Measurements from ENCODE around the gene RGS7. TPM values are rescaled to one million over a fixed set of nuclear protein-coding genes. Genes with fewer than 3 reads are reported as not detected.

The RGS7 gene
- total and polyA plus RNA-seq, 5 donors: 0.02 TPM; not detected in 4

GRCh38 chr1:240831922-240832321 lies 525.1 kb downstream of the RGS7 start:
- Histone ChIP-seq H3K27me3 (ENCODE audit: control insufficient read depth, insufficient read depth) (no peaks in the 10 kb centered on the region), H3K4me3 (ENCODE audit: low read length) (no peak overlapping the region), H3K27ac (ENCODE audit: low read length) (no peak overlapping the region), H3K9me3 (ENCODE audit: control insufficient read depth, low read length) (no peaks in the 10 kb centered on the region), H3K4me1 (ENCODE audit: control insufficient read depth, insufficient read depth, low read length) (no peaks in the 10 kb centered on the region)
- no peak for ATAC-seq
- intact Hi-C loops (cut with DNase I): no loop called here
- no peak for DNase-seq
- WGBS: 40% methylated on average over 3 of the region's 3 CpGs

GRCh38 chr1:240831191-240831631 lies 525.8 kb downstream of the RGS7 start:
- 38% methylated on average over 3 of the region's 3 CpGs for WGBS
- H3K4me1 ChIP-seq (ENCODE audit: control insufficient read depth, insufficient read depth, low read length): no peaks in the 10 kb centered on the region
- no peak overlapping the region for H3K4me3 ChIP-seq (ENCODE audit: low read length)
- ATAC-seq (no peak), DNase-seq (no peak)
- no peaks in the 10 kb centered on the region for H3K9me3 ChIP-seq (ENCODE audit: control insufficient read depth, low read length)
- H3K27ac ChIP-seq (ENCODE audit: low read length): no peak overlapping the region
- intact Hi-C loops (cut with DNase I): no loop called here
- H3K27me3 ChIP-seq (ENCODE audit: control insufficient read depth, insufficient read depth): no peaks in the 10 kb centered on the region

DNA sequence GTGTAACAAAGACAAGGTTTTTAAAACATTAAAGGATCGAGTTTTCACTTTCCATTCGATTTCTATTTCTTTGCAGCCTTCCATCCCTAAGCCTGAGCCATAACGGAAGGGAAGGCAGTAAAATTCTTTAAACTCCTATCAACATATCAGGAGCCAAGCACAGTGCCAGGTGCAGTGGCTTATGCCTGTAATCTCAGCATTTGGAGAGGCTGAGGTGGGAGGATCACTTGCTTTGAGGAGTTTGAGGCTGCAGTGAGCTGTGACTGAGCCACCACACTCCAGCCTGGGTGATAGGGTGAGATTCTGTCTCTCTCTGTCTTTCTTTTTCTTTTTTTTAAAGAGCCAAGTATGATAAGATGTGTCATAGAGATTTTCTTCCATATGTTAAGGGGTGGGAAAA lies 527.5 kb downstream of the RGS7 start:
- DNase-seq: no peak
- intact Hi-C loops (cut with DNase I): no loop called here
- 74% methylated on average over 3 of the region's 3 CpGs for WGBS
- H3K9me3 ChIP-seq (ENCODE audit: control insufficient read depth, low read length): no peaks in the 10 kb centered on the region
- no peak overlapping the region for H3K4me3 ChIP-seq (ENCODE audit: low read length)
- H3K27me3 ChIP-seq (ENCODE audit: control insufficient read depth, insufficient read depth): no peaks in the 10 kb centered on the region
- H3K27ac ChIP-seq (ENCODE audit: low read length): no peak overlapping the region
- ATAC-seq: no peak
- no peaks in the 10 kb centered on the region for H3K4me1 ChIP-seq (ENCODE audit: control insufficient read depth, insufficient read depth, low read length)

GRCh38 chr1:240827786-240828185 lies 529.2 kb downstream of the RGS7 start:
- ATAC-seq (no peak), DNase-seq (no peak)
- WGBS: 88% methylated on average over 1 of the region's 1 CpG

DNA sequence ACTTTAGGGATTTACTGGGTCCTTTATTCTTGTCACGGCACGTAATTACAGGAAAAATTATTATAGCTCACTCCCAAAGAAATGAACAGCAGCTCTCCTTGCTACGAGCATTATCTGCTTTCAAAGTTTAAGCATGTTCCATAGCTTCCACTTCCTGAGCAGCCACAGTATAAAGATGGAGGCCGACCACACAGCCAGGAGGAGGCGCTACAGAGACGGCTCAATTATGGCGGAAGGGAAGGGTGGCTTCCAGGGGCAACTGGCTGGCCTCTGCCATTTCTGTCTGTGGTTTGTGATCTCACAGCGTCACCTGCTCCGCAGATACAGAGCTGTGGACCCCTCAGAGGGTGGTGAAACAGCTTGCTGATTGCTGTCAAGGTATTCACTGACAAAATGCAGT lies 532.8 kb downstream of the RGS7 start:
- DNase-seq: no peak
- Histone ChIP-seq H3K4me3 (ENCODE audit: low read length) (no peak overlapping the region), H3K27ac (ENCODE audit: low read length) (no peak overlapping the region), H3K4me1 (ENCODE audit: control insufficient read depth, insufficient read depth, low read length) (no peaks in the 10 kb centered on the region), H3K27me3 (ENCODE audit: control insufficient read depth, insufficient read depth) (no peaks in the 10 kb centered on the region), H3K9me3 (ENCODE audit: control insufficient read depth, low read length) (no peaks in the 10 kb centered on the region)
- ATAC-seq: no peak
- intact Hi-C loops (cut with DNase I): no loop called here
- 79% methylated on average over 9 of the region's 9 CpGs for WGBS

More at GRCh38 chr1:240827786-240828185, 529.2 kb downstream of the RGS7 start:
- H3K4me3 ChIP-seq (ENCODE audit: low read length): no peak overlapping the region
- H3K27me3 ChIP-seq (ENCODE audit: control insufficient read depth, insufficient read depth): no peaks in the 10 kb centered on the region
- H3K4me1 ChIP-seq (ENCODE audit: control insufficient read depth, insufficient read depth, low read length): no peaks in the 10 kb centered on the region
- intact Hi-C loops (cut with DNase I): no loop called here
- H3K9me3 ChIP-seq (ENCODE audit: control insufficient read depth, low read length): no peaks in the 10 kb centered on the region
- no peak overlapping the region for H3K27ac ChIP-seq (ENCODE audit: low read length)

DNA sequence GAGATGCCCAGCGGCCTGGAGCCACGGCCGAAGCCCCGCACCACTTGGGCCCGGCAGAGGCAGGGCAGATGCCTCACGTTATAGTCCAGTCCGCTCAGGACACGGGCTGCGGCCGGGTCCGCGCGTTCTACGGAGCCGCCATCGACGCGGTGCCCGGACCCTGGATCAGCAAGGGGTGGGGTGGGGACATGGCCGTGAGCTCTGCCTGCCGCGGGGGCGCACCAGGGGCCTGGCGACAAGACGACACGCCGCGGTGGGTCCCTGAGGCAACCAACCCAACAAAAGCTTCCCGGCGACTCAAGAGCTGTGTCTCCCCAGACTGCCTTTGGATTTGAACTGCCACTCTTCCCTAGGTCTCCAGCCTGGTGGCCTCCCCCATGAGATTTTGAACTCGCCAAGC lies 533.6 kb downstream of the RGS7 start:
- DNase-seq (peak in 1 of 3 donors; percentile 54), ATAC-seq (no peak)
- Histone ChIP-seq H3K4me3 (ENCODE audit: low read length) (no peak overlapping the region), H3K9me3 (ENCODE audit: control insufficient read depth, low read length) (no peaks in the 10 kb centered on the region), H3K27ac (ENCODE audit: low read length) (no peak overlapping the region), H3K27me3 (ENCODE audit: control insufficient read depth, insufficient read depth) (no peaks in the 10 kb centered on the region), H3K4me1 (ENCODE audit: control insufficient read depth, insufficient read depth, low read length) (no peaks in the 10 kb centered on the region)
- WGBS: 96% methylated on average over 31 of the region's 31 CpGs
- intact Hi-C loops (cut with DNase I): no loop called here

DNA sequence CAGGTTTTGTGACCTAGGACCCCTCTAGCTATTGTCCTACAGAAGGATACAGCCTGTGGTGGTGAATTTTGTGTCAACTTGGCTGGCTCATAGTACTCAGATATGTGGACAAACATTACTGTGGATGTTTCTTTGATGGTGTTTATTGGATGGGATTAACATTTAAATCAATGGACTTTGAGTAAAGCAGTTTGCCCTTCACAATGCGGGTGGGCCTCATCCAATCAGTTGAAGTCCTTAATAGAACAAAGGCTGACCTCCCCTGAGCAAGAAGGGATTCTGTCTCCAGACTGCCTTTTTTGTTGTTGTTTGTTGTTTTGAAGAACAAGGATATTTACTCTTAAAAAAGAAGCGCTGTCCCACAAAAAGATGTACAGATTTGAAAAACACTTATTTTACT lies 535.1 kb downstream of the RGS7 start:
- Histone ChIP-seq H3K4me1 (ENCODE audit: control insufficient read depth, insufficient read depth, low read length) (no peaks in the 10 kb centered on the region), H3K27me3 (ENCODE audit: control insufficient read depth, insufficient read depth) (no peaks in the 10 kb centered on the region), H3K4me3 (ENCODE audit: low read length) (no peak overlapping the region), H3K9me3 (ENCODE audit: control insufficient read depth, low read length) (no peaks in the 10 kb centered on the region), H3K27ac (ENCODE audit: low read length) (no peak overlapping the region)
- intact Hi-C loops (cut with DNase I): no loop called here
- 91% methylated on average over 2 of the region's 2 CpGs for WGBS
- ATAC-seq (no peak), DNase-seq (no peak)

- H3K27me3 ChIP-seq (ENCODE audit: control insufficient read depth, insufficient read depth): no peaks in the 10 kb centered on the region
- no peak overlapping the region for H3K27ac ChIP-seq (ENCODE audit: low read length)
- intact Hi-C loops (cut with DNase I): no loop called here
- no peak for ATAC-seq
- 45% methylated on average over 3 of the region's 3 CpGs for WGBS
- no peak for DNase-seq
- no peak overlapping the region for H3K4me3 ChIP-seq (ENCODE audit: low read length)
- no peaks in the 10 kb centered on the region for H3K9me3 ChIP-seq (ENCODE audit: control insufficient read depth, low read length)
- no peaks in the 10 kb centered on the region for H3K4me1 ChIP-seq (ENCODE audit: control insufficient read depth, insufficient read depth, low read length)
Observed at GRCh38 chr1:240820816-240821215, 536.2 kb downstream of the RGS7 start.

GRCh38 chr1:240816472-240816871 lies 540.5 kb downstream of the RGS7 start:
- no peak for ATAC-seq
- 61% methylated on average over 2 of the region's 2 CpGs for WGBS

GRCh38 chr1:240813720-240814119 lies 543.3 kb downstream of the RGS7 start:
- intact Hi-C loops (cut with DNase I): no loop called here
- Histone ChIP-seq H3K4me1 (ENCODE audit: control insufficient read depth, insufficient read depth, low read length) (no peaks in the 10 kb centered on the region), H3K27me3 (ENCODE audit: control insufficient read depth, insufficient read depth) (no peaks in the 10 kb centered on the region), H3K4me3 (ENCODE audit: low read length) (no peak overlapping the region), H3K27ac (ENCODE audit: low read length) (no peak overlapping the region), H3K9me3 (ENCODE audit: control insufficient read depth, low read length) (no peaks in the 10 kb centered on the region)
- no peak for DNase-seq
- ATAC-seq: no peak
- WGBS: 89% methylated on average over 2 of the region's 2 CpGs

More at GRCh38 chr1:240816472-240816871, 540.5 kb downstream of the RGS7 start:
- intact Hi-C loops (cut with DNase I): no loop called here
- Histone ChIP-seq H3K9me3 (ENCODE audit: control insufficient read depth, low read length) (no peaks in the 10 kb centered on the region), H3K27me3 (ENCODE audit: control insufficient read depth, insufficient read depth) (no peaks in the 10 kb centered on the region), H3K4me1 (ENCODE audit: control insufficient read depth, insufficient read depth, low read length) (no peaks in the 10 kb centered on the region), H3K4me3 (ENCODE audit: low read length) (no peak overlapping the region), H3K27ac (ENCODE audit: low read length) (no peak overlapping the region)
- no peak for DNase-seq

- Histone ChIP-seq H3K4me3 (ENCODE audit: low read length) (no peak overlapping the region), H3K4me1 (ENCODE audit: control insufficient read depth, insufficient read depth, low read length) (no peaks in the 10 kb centered on the region), H3K27ac (ENCODE audit: low read length) (no peak overlapping the region), H3K9me3 (ENCODE audit: control insufficient read depth, low read length) (no peaks in the 10 kb centered on the region), H3K27me3 (ENCODE audit: control insufficient read depth, insufficient read depth) (no peaks in the 10 kb centered on the region)
- ATAC-seq (no peak), DNase-seq (no peak)
- intact Hi-C loops (cut with DNase I): no loop called here
- WGBS: 79% methylated on average over 2 of the region's 2 CpGs
Observed at GRCh38 chr1:240811256-240811655, 545.7 kb downstream of the RGS7 start.

- no peaks in the 10 kb centered on the region for H3K27me3 ChIP-seq (ENCODE audit: control insufficient read depth, insufficient read depth)
- intact Hi-C loops (cut with DNase I): no loop called here
- no peak overlapping the region for H3K27ac ChIP-seq (ENCODE audit: low read length)
- ATAC-seq (no peak), DNase-seq (no peak)
- H3K9me3 ChIP-seq (ENCODE audit: control insufficient read depth, low read length): no peaks in the 10 kb centered on the region
- 43% methylated on average over 1 of the region's 1 CpG for WGBS
- no peak overlapping the region for H3K4me3 ChIP-seq (ENCODE audit: low read length)
- no peaks in the 10 kb centered on the region for H3K4me1 ChIP-seq (ENCODE audit: control insufficient read depth, insufficient read depth, low read length)
Observed at GRCh38 chr1:240808381-240808780, 548.6 kb downstream of the RGS7 start.
